CD8-positive, alpha-beta memory T cell (primary cell): Measurements from ENCODE around the gene TTLL9. TPM values are rescaled to one million over a fixed set of nuclear protein-coding genes. Genes with fewer than 3 reads are reported as not detected.

Experiments
- CTCF ChIA-PET: fragments of 350-600 bp; sonication (Branson Sonifier 250); formaldehyde crosslinking; loops from one replicate; lab custom pipeline; 2021; ENCODE audit warnings: antibody characterized with exemption; lab: Charles Lee
- POLR2A ChIA-PET: fragments of 350-600 bp; sonication (Branson Sonifier 250); formaldehyde crosslinking; loops from one replicate; lab custom pipeline; 2021; ENCODE audit warnings: antibody characterized with exemption; lab: Charles Lee
- DNase-seq, 5 donors: peaks; one replicate each; pipeline versions ENCODE4 v3.0.0 to v3.0.0-alpha.2; 2020 to 2022; ENCODE audit warnings: mixed read lengths in 1 of 5
- H3K27ac ChIP-seq: one replicate; pipeline ENCODE4 v1.7.0; 2013; ENCODE audit warnings: low read depth, mild to moderate bottlenecking, low read length, moderate library complexity
- H3K27me3 ChIP-seq: 2 replicates; pipeline ENCODE4 v1.7.0; 2013; ENCODE audit warnings: low read length, mild to moderate bottlenecking; ENCODE audit not compliant: insufficient read depth, poor library complexity, severe bottlenecking
- H3K36me3 ChIP-seq: 2 replicates; pipeline ENCODE4 v1.7.0; 2013; ENCODE audit warnings: mild to moderate bottlenecking, low read length, moderate library complexity; ENCODE audit not compliant: insufficient read depth
- H3K4me1 ChIP-seq: 2 replicates; pipeline ENCODE4 v1.7.0; 2013; ENCODE audit warnings: mild to moderate bottlenecking, low read length, moderate library complexity; ENCODE audit not compliant: insufficient read depth
- H3K4me3 ChIP-seq: 2 replicates; pipeline ENCODE4 v1.7.0; 2013; ENCODE audit warnings: mild to moderate bottlenecking, low read length
- H3K9me3 ChIP-seq: 2 replicates; pipeline ENCODE4 v1.7.0; 2013; ENCODE audit warnings: mild to moderate bottlenecking, low read length
- H3K27ac Mint-ChIP-seq, 8 donors: one replicate each; pipeline ENCODE4 v1.8.0; 2020 to 2021; ENCODE audit warnings: mixed read lengths in 8 of 8, mild to moderate bottlenecking in 6 of 8, inconsistent platforms in 3 of 8, moderate library complexity in 3 of 8
- H3K27me3 Mint-ChIP-seq, 2 donors: one replicate each; pipeline ENCODE4 v1.8.0; 2020 to 2021; ENCODE audit warnings: mixed read lengths in 2 of 2, mild to moderate bottlenecking in 1 of 2, moderate library complexity in 1 of 2
- H3K36me3 Mint-ChIP-seq, 3 donors: one replicate each; pipeline ENCODE4 v1.8.0; 2020 to 2021; ENCODE audit warnings: mixed read lengths in 3 of 3, inconsistent platforms in 1 of 3, mild to moderate bottlenecking in 1 of 3
- H3K4me1 Mint-ChIP-seq, 3 donors: one replicate each; pipeline ENCODE4 v1.8.0; 2020 to 2021; ENCODE audit warnings: mixed read lengths in 3 of 3, inconsistent platforms in 1 of 3, mild to moderate bottlenecking in 1 of 3
- H3K4me3 Mint-ChIP-seq, 7 donors: one replicate each; pipeline ENCODE4 v1.8.0; 2020 to 2021; ENCODE audit warnings: mixed read lengths in 7 of 7, mild to moderate bottlenecking in 6 of 7, moderate library complexity in 4 of 7, inconsistent platforms in 2 of 7
- H3K9me3 Mint-ChIP-seq, 5 donors: one replicate each; pipeline ENCODE4 v1.8.0; 2020 to 2022; ENCODE audit warnings: mixed read lengths in 5 of 5, mild to moderate bottlenecking in 3 of 5, moderate library complexity in 2 of 5, inconsistent platforms in 1 of 5
- polyA plus RNA-seq: library from polyadenylated mRNA; unstranded; fragments of 300-500 nt; fragmentation: Illumina TruSeq; gene quantifications from one replicate; pipeline ENCODE4 v1.2.3, GENCODE V29; 2021
- total RNA-seq, 2 experiments: library from RNA; stranded (reverse); gene quantifications; one replicate each; pipeline ENCODE4 v1.2.3, GENCODE V29; 2021

The TTLL9 gene
- total and polyA plus RNA-seq, 3 experiments from 2014 or later, result not detected

GRCh38 chr20:31846793-31847138, 23.7 kb upstream of the TTLL9 start:
- Histone ChIP-seq H3K36me3 (no peaks in the 10 kb centered on the region), H3K4me1 (no peaks in the 10 kb centered on the region), H3K9me3 (no peaks in the 10 kb centered on the region), H3K27ac (no peak overlapping the region), H3K27me3 (peaks cover 9% of the 10 kb centered on the region), H3K4me3 (no peak overlapping the region)
- ChIA-PET POLR2A (no interaction called here), CTCF (interaction anchor here (0.8 to 4.5 kb wide), 13 partner anchors 9 to 227 kb away, joined by 3 to 34 read pairs (median 3); partner anchors contain the start of gene PDRG1)
- H3K27ac Mint-ChIP-seq, result peak overlapping the region in 1 of 8 donors; percentile 29
- no peaks in the 10 kb centered on the region for H3K4me1 Mint-ChIP-seq
- H3K9me3 Mint-ChIP-seq, result no peaks in the 10 kb centered on the region
- peaks cover 12 to 29% of the 10 kb centered on the region in 2 donors for H3K27me3 Mint-ChIP-seq
- H3K4me3 Mint-ChIP-seq, result no peak overlapping the region
- DNase-seq, result no peak
- H3K36me3 Mint-ChIP-seq, result no peaks in the 10 kb centered on the region

DNA sequence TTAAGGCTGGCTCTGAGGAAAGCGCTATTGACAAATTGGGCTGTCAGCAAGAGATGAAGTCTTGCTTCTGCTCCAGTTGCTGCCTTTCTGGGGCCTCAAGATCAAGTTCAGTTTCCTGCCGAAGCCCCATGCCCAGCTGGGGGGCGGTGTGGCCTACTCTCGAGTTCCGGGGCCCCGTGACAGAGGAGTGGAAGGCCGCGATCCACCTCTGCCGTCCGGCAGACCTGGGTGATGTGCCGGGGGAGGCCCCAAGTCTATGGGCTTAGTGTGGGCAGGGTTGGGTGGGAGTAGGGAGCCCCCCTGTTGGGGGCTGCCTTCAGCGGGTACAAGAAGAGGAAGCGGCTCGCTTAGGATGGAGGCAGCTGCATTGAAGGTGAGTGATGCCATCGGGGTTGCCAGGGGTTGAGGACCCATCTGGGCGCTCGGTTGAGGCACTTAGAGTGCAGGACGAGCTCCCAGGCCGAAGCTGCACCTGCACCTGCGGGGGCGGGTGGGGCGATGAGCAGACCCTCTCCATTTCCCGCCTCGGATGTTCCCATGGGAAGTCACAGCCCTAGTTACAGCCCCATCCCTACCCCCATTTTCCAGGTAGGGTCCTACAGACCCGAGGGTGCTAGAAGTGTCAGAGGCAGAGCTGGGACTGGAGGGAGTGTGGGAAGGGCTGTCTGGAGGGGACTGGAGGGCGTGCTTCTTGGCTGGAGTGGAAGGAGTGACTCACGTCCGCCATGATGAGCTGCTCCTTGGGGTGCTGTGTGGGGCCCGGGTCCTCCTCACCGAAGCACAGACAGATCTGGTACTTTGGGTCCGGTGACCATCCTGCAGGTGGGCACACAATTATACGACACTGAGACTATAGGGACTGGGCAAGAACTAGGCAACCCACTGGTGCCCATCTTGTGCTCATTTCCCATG, 22.1 kb upstream of the TTLL9 start:
- Histone ChIP-seq H3K4me3 (no peak overlapping the region), H3K4me1 (no peaks in the 10 kb centered on the region), H3K36me3 (no peaks in the 10 kb centered on the region), H3K27ac (no peak overlapping the region), H3K9me3 (no peaks in the 10 kb centered on the region), H3K27me3 (peaks cover 9% of the 10 kb centered on the region)
- POLR2A ChIA-PET, result no interaction called here
- Mint-ChIP-seq H3K27ac (no peak overlapping the region), H3K4me3 (no peak overlapping the region), H3K27me3 (peaks cover 17 to 29% of the 10 kb centered on the region in 2 donors), H3K36me3 (no peaks in the 10 kb centered on the region), H3K4me1 (no peaks in the 10 kb centered on the region), H3K9me3 (no peaks in the 10 kb centered on the region)
- DNase-seq, result no peak
- CTCF ChIA-PET, result interaction anchor here (0.9 to 4.5 kb wide), 4 partner anchors 12 to 183 kb away, joined by 3 to 34 read pairs (median 20); no protein-coding TSS in a partner anchor

GRCh38 chr20:31849306-31849930, 21.0 kb upstream of the TTLL9 start:
- no peak overlapping the region for H3K27ac Mint-ChIP-seq
- no peaks in the 10 kb centered on the region for H3K9me3 ChIP-seq
- no peak overlapping the region for H3K4me3 Mint-ChIP-seq
- no peaks in the 10 kb centered on the region for H3K4me1 Mint-ChIP-seq
- H3K36me3 ChIP-seq, result no peaks in the 10 kb centered on the region
- no peaks in the 10 kb centered on the region for H3K4me1 ChIP-seq
- peaks cover 9% of the 10 kb centered on the region for H3K27me3 ChIP-seq
- H3K27ac ChIP-seq, result no peak overlapping the region
- peaks cover 16 to 29% of the 10 kb centered on the region in 2 donors for H3K27me3 Mint-ChIP-seq
- H3K9me3 Mint-ChIP-seq, result no peaks in the 10 kb centered on the region
- no peaks in the 10 kb centered on the region for H3K36me3 Mint-ChIP-seq
- ChIA-PET CTCF (interaction anchor here (1.1 to 4.1 kb wide), 3 partner anchors 11 to 33 kb away, joined by 3 to 21 read pairs (median 5); no protein-coding TSS in a partner anchor), POLR2A (interaction anchor here (0.6 kb wide), 1 partner anchor 79 kb away, joined by 3 read pairs; no protein-coding TSS in a partner anchor)
- H3K4me3 ChIP-seq, result no peak overlapping the region
- DNase-seq, result no peak

DNA sequence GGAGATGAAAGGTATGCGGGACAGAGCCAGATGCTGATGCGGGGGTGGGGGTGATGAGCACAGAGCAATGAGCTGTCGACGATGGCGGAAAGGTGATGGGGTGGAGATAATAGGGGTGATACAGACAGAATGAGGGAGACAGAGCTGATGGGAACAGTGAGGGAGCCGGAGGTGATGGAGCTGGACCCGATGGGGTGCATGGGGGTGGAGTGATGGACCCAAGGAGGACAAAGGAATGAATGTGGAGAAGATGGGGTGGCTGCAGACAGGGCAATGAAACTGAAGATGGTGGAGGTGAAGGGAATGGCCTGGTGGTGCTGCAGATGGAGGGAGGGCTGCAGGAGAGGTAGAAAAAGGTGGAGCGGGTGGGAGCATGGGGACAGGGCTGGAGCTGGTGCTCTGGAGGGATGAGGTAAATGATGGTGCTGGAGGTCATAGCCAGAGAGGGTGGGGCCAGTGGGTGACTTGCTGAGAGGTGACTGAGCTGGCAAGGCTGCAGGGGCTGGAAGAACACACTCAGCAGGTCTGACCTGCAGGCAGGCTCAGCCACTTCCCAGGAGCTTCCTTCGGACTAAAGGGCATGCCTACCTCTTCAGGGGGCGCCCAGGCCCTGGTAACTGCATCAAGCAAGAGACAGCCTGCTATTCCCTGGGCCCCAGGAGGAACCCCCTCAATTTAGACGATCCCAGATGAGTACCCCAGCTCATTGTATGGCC, 19.0 kb upstream of the TTLL9 start:
- no peak for DNase-seq
- no peaks in the 10 kb centered on the region for H3K36me3 Mint-ChIP-seq
- H3K27me3 Mint-ChIP-seq, result peaks cover 16 to 29% of the 10 kb centered on the region in 2 donors
- Histone ChIP-seq H3K4me1 (no peaks in the 10 kb centered on the region), H3K27ac (no peak overlapping the region), H3K36me3 (no peaks in the 10 kb centered on the region), H3K27me3 (peaks cover 14% of the 10 kb centered on the region), H3K4me3 (no peak overlapping the region), H3K9me3 (no peaks in the 10 kb centered on the region)
- ChIA-PET POLR2A (no interaction called here), CTCF (interaction anchor here (0.9 to 4.8 kb wide), 11 partner anchors 9 to 240 kb away, joined by 3 to 43 read pairs (median 6); partner anchors contain the start of gene PDRG1)
- no peaks in the 10 kb centered on the region for H3K9me3 Mint-ChIP-seq
- no peak overlapping the region for H3K27ac Mint-ChIP-seq
- no peak overlapping the region for H3K4me3 Mint-ChIP-seq
- no peaks in the 10 kb centered on the region for H3K4me1 Mint-ChIP-seq

DNA sequence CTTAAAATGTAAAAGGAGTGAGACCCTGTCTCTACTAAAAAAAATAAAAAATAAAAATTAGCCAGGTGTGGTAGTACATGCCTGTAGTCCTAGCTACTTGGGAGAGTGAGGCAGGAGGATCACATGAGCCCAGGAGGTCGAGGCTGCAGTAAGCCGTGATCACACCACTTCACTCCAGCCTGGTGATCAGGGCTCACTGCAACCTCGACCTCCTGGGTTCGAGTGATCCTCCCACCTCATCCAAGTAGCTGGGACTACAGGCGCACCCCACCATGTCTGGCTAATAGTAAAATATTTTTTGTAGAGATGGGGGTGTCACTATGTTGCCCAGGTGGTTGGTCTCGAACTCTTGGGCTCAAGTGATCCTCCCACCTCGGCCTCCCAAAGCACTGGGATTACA, 17.0 kb upstream of the TTLL9 start:
- H3K9me3 ChIP-seq, result no peaks in the 10 kb centered on the region
- Mint-ChIP-seq H3K9me3 (no peaks in the 10 kb centered on the region), H3K4me3 (no peak overlapping the region), H3K36me3 (no peaks in the 10 kb centered on the region), H3K27ac (no peak overlapping the region), H3K27me3 (peaks cover 16 to 26% of the 10 kb centered on the region in 2 donors), H3K4me1 (no peaks in the 10 kb centered on the region)
- no peaks in the 10 kb centered on the region for H3K4me1 ChIP-seq
- ChIA-PET CTCF (interaction anchor here (0.8 to 4.8 kb wide), 12 partner anchors 10 to 799 kb away, joined by 3 to 43 read pairs (median 4); partner anchors contain the start of gene PDRG1), POLR2A (no interaction called here)
- H3K36me3 ChIP-seq, result no peaks in the 10 kb centered on the region
- no peak for DNase-seq
- peaks cover 26% of the 10 kb centered on the region for H3K27me3 ChIP-seq
- H3K27ac ChIP-seq, result no peak overlapping the region
- H3K4me3 ChIP-seq, result no peak overlapping the region

- no peak overlapping the region for H3K4me3 Mint-ChIP-seq
- ChIA-PET CTCF (interaction anchor here (0.7 to 2.3 kb wide), 5 partner anchors 10 to 922 kb away, joined by 3 to 7 read pairs (median 4); partner anchors contain the start of gene PDRG1), POLR2A (no interaction called here)
- H3K4me1 Mint-ChIP-seq, result peaks cover 0 to 11% (median 0%) of the 10 kb centered on the region in 3 donors
- H3K27ac ChIP-seq, result no peak overlapping the region
- no peak overlapping the region for H3K27ac Mint-ChIP-seq
- no peak for DNase-seq
- H3K9me3 Mint-ChIP-seq, result no peaks in the 10 kb centered on the region
- no peaks in the 10 kb centered on the region for H3K36me3 ChIP-seq
- H3K27me3 Mint-ChIP-seq, result peaks cover 10 to 17% of the 10 kb centered on the region in 2 donors
- no peaks in the 10 kb centered on the region for H3K36me3 Mint-ChIP-seq
- peaks cover 7% of the 10 kb centered on the region for H3K4me1 ChIP-seq
- no peaks in the 10 kb centered on the region for H3K9me3 ChIP-seq
- peaks cover 19% of the 10 kb centered on the region for H3K27me3 ChIP-seq
- H3K4me3 ChIP-seq, result no peak overlapping the region
Observed at GRCh38 chr20:31856516-31856915, 13.9 kb upstream of the TTLL9 start.

- Histone ChIP-seq H3K9me3 (no peaks in the 10 kb centered on the region), H3K4me1 (peaks cover 7% of the 10 kb centered on the region), H3K36me3 (no peaks in the 10 kb centered on the region), H3K27me3 (peaks cover 16% of the 10 kb centered on the region), H3K27ac (no peak overlapping the region), H3K4me3 (no peak overlapping the region)
- H3K27me3 Mint-ChIP-seq, result peaks cover 9 to 12% of the 10 kb centered on the region in 2 donors
- H3K27ac Mint-ChIP-seq, result peak overlapping the region in 1 of 8 donors; percentile 24
- CTCF ChIA-PET, result interaction anchor here (2.5 kb wide), 1 partner anchor 11 kb away, joined by 6 read pairs; no protein-coding TSS in a partner anchor
- H3K4me3 Mint-ChIP-seq, result no peak overlapping the region
- H3K9me3 Mint-ChIP-seq, result no peaks in the 10 kb centered on the region
- H3K4me1 Mint-ChIP-seq, result peaks cover 0 to 17% (median 5%) of the 10 kb centered on the region in 3 donors
- no peak for DNase-seq
- POLR2A ChIA-PET, result no interaction called here
- no peaks in the 10 kb centered on the region for H3K36me3 Mint-ChIP-seq
Observed at GRCh38 chr20:31857861-31858759, 12.3 kb upstream of the TTLL9 start.
